ENCODE measurements around the gene ZFP42. TPM values are rescaled to one million over a fixed set of nuclear protein-coding genes. Genes with fewer than 3 reads are reported as not detected.

Gene ZFP42
- total RNA-seq, 1 experiment from 2014 or later = 0.12 TPM

DNA sequence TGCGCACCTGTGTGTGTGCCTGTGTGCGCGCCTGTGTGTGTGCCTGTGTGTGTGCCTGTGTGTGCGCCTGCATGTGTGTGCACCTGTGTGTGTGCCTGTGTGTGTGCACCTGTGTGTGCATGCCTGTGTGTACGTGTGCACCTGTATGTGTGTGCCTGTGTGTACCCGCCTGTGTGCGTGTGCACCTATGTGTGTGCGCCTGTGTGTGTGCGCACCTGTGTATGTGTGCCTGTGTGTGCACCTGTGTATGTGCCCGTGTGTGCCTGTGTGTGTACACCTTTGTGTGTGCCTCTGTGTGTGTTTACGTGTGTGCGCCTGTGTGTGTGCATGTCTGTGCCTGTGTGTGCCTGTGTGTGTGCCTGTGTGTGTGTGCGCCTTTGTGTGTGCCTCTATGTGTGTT is 33.5 kb downstream of the ZFP42 start:
- DNase-seq (ENCODE audit: low read depth, low spot score) (no peak), ATAC-seq (no peak)
- no peaks in the 10 kb centered on the region for H3K9me3 ChIP-seq (ENCODE audit: control insufficient read depth in 1 of 2, insufficient read depth in 1 of 2, low read depth in 1 of 2, low read length in 2 of 2)
- ChIA-PET POLR2A (no interaction called here), RAD21 (ENCODE audit: low non-redundant PET in 1 of 2, low total read pairs in 2 of 2, uncharacterized antibody in 2 of 2, unreplicated experiment in 2 of 2) (no interaction called here), CTCF (no interaction called here)
- H3K79me2 ChIP-seq (ENCODE audit: insufficient read depth, low read length) = no peaks in the 10 kb centered on the region
- H3K9ac ChIP-seq (ENCODE audit: low read length) = no peak overlapping the region
- TF ChIP-seq RAD21 (IDR thresholded peaks at IDR 0.05; ENCODE audit: low read depth) (no peak), YY1 (IDR thresholded peaks at IDR 0.05; ENCODE audit: extremely low read depth, insufficient replicate concordance, low read depth, low read length) (no peak), JUND (IDR thresholded peaks at IDR 0.05) (no peak), EGR1 (IDR thresholded peaks at IDR 0.05; ENCODE audit: low read depth) (no peak), CBX3 (IDR thresholded peaks at IDR 0.05; ENCODE audit: low read depth) (no peak), ZFX (IDR thresholded peaks at IDR 0.05) (no peak), ZNF274 (IDR thresholded peaks at IDR 0.05; ENCODE audit: low read depth, low read length) (no peak), SRF (IDR thresholded peaks at IDR 0.05; ENCODE audit: low read depth) (no peak), EZH2 (IDR thresholded peaks at IDR 0.05) (no peak), SP1 (IDR thresholded peaks at IDR 0.05; ENCODE audit: low read depth) (no peak), ELF1 (IDR thresholded peaks at IDR 0.05; ENCODE audit: borderline replicate concordance, low read depth) (no peak), CEBPB (IDR thresholded peaks at IDR 0.05; ENCODE audit: low read depth) (no peak)
- TF ChIP-seq, protein P1, sequence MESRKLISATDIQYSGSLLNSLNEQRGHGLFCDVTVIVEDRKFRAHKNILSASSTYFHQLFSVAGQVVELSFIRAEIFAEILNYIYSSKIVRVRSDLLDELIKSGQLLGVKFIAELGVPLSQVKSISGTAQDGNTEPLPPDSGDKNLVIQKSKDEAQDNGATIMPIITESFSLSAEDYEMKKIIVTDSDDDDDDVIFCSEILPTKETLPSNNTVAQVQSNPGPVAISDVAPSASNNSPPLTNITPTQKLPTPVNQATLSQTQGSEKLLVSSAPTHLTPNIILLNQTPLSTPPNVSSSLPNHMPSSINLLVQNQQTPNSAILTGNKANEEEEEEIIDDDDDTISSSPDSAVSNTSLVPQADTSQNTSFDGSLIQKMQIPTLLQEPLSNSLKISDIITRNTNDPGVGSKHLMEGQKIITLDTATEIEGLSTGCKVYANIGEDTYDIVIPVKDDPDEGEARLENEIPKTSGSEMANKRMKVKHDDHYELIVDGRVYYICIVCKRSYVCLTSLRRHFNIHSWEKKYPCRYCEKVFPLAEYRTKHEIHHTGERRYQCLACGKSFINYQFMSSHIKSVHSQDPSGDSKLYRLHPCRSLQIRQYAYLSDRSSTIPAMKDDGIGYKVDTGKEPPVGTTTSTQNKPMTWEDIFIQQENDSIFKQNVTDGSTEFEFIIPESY (IDR thresholded peaks at IDR 0.05; ENCODE audit: extremely low read depth, insufficient replicate concordance, low read length) = no peak
- TF ChIP-seq, protein P2, sequence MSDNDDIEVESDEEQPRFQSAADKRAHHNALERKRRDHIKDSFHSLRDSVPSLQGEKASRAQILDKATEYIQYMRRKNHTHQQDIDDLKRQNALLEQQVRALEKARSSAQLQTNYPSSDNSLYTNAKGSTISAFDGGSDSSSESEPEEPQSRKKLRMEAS (IDR thresholded peaks at IDR 0.05) = no peak
- no peaks in the 10 kb centered on the region for H3K27me3 ChIP-seq (ENCODE audit: insufficient read depth, low read length)
- no peak overlapping the region for H3K4me3 ChIP-seq (replicated peaks in 1 of 2; ENCODE audit: low read depth in 1 of 2, low read length in 2 of 2)
- no peak overlapping the region for H3K4me2 ChIP-seq (ENCODE audit: low read length)
- no peaks in the 10 kb centered on the region for H4K20me1 ChIP-seq (ENCODE audit: insufficient read depth)
- no TSS peak for BruUV-seq (replicated peaks)
- intact Hi-C loops (cut with micrococcal nuclease) = no loop called here
- no peaks in the 10 kb centered on the region for H3K36me3 ChIP-seq (ENCODE audit: control insufficient read depth in 1 of 2, insufficient read depth in 2 of 2, low read length in 2 of 2)
- H3K27ac ChIP-seq (ENCODE audit: low read depth, low read length) = no peak overlapping the region
- H3K4me1 ChIP-seq (ENCODE audit: control insufficient read depth in 1 of 2, insufficient read depth in 2 of 2, low read length in 2 of 2) = no peaks in the 10 kb centered on the region
- no peaks in the 10 kb centered on the region for H3K9me2 ChIP-seq (ENCODE audit: insufficient read depth)
- H2AFZ ChIP-seq (ENCODE audit: low read depth, low read length, poor library complexity, severe bottlenecking) = no peak overlapping the region
